ENCODE data around the gene ATP2C2. TPM values are rescaled to one million over a fixed set of nuclear protein-coding genes. Genes with fewer than 3 reads are reported as not detected.
A peak's percentile ranks its signal among the peaks of the same experiment; 100 is the strongest.

ATP2C2 gene
- total RNA-seq, 1 donor from 2014 or later: 32.1 TPM

GRCh38 chr16:84351630-84352029 lies 16.7 kb upstream of the ATP2C2 start:
- Histone ChIP-seq H3K4me3 (ENCODE audit: low read depth, low read length) (no peak overlapping the region), H3K36me3 (ENCODE audit: control insufficient read depth, insufficient read depth, low read length) (no peaks in the 10 kb centered on the region), H3K27me3 (ENCODE audit: control insufficient read depth, insufficient read depth, low read length) (no peaks in the 10 kb centered on the region)
- DNase-seq (ENCODE audit: low read depth) (no peak), FAIRE-seq (no peak)
- TF ChIP-seq, protein P1, sequence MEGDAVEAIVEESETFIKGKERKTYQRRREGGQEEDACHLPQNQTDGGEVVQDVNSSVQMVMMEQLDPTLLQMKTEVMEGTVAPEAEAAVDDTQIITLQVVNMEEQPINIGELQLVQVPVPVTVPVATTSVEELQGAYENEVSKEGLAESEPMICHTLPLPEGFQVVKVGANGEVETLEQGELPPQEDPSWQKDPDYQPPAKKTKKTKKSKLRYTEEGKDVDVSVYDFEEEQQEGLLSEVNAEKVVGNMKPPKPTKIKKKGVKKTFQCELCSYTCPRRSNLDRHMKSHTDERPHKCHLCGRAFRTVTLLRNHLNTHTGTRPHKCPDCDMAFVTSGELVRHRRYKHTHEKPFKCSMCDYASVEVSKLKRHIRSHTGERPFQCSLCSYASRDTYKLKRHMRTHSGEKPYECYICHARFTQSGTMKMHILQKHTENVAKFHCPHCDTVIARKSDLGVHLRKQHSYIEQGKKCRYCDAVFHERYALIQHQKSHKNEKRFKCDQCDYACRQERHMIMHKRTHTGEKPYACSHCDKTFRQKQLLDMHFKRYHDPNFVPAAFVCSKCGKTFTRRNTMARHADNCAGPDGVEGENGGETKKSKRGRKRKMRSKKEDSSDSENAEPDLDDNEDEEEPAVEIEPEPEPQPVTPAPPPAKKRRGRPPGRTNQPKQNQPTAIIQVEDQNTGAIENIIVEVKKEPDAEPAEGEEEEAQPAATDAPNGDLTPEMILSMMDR (IDR thresholded peaks at IDR 0.05; ENCODE audit: insufficient read depth, low read length, severe bottlenecking): no peak

DNA sequence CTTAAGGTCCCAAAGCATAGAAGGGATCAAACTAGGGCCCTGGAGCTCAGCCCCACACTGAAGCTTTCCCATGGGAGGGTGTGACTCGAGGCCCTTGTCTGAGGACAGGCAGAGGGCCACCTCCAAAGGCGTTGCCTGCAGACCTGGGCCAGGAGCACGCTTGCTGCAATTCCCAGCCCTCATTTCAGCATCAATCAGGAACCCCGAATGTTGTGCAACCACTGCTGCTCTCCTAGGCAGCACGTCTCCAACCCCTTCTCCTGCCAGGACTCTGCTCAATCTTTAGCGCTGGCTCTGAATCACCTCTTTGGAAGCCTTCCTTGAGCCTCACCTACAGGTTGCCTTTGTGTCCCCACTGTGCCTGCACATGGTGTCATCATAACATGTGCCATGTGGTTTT lies 14.0 kb upstream of the ATP2C2 start:
- Histone ChIP-seq H3K27me3 (ENCODE audit: control insufficient read depth, insufficient read depth, low read length) (no peaks in the 10 kb centered on the region), H3K4me3 (ENCODE audit: low read depth, low read length) (no peak overlapping the region), H3K36me3 (ENCODE audit: control insufficient read depth, insufficient read depth, low read length) (no peaks in the 10 kb centered on the region)
- TF ChIP-seq, protein P1 (IDR thresholded peaks at IDR 0.05; ENCODE audit: insufficient read depth, low read length, severe bottlenecking): no peak
- FAIRE-seq (peak; percentile 94), DNase-seq (ENCODE audit: low read depth) (peak; percentile 70)

GRCh38 chr16:84355149-84355548 lies 13.2 kb upstream of the ATP2C2 start:
- FAIRE-seq: no peak
- Histone ChIP-seq H3K36me3 (ENCODE audit: control insufficient read depth, insufficient read depth, low read length) (no peaks in the 10 kb centered on the region), H3K27me3 (ENCODE audit: control insufficient read depth, insufficient read depth, low read length) (no peaks in the 10 kb centered on the region), H3K4me3 (ENCODE audit: low read depth, low read length) (no peak overlapping the region)
- DNase-seq (ENCODE audit: low read depth): no peak
- TF ChIP-seq, protein P1 (IDR thresholded peaks at IDR 0.05; ENCODE audit: insufficient read depth, low read length, severe bottlenecking): no peak

DNA sequence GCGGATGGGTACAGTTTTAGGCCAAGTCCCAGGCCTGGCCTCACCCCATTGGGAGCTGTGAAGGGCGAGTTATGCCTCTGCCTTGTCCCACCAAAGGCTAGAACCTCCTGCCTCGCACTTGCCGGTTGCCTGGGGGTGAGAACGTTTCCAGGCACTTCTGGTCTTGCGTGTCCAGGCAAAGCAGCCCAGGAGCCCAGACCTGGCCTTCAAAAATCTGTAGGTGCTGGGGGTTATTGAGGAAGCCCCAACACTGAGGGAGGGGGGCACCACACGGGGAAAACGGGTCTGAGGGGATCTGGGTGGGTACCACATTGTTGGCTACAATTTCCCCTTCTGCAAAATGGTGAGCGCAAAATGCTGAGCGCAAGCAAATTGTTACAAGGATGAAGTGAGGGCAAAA lies 12.2 kb upstream of the ATP2C2 start:
- DNase-seq (ENCODE audit: low read depth) (no peak), FAIRE-seq (no peak)
- no peaks in the 10 kb centered on the region for H3K27me3 ChIP-seq (ENCODE audit: control insufficient read depth, insufficient read depth, low read length)
- TF ChIP-seq, protein P1 (IDR thresholded peaks at IDR 0.05; ENCODE audit: insufficient read depth, low read length, severe bottlenecking): no peak
- H3K36me3 ChIP-seq (ENCODE audit: control insufficient read depth, insufficient read depth, low read length): no peaks in the 10 kb centered on the region
- H3K4me3 ChIP-seq (ENCODE audit: low read depth, low read length): no peak overlapping the region

DNA sequence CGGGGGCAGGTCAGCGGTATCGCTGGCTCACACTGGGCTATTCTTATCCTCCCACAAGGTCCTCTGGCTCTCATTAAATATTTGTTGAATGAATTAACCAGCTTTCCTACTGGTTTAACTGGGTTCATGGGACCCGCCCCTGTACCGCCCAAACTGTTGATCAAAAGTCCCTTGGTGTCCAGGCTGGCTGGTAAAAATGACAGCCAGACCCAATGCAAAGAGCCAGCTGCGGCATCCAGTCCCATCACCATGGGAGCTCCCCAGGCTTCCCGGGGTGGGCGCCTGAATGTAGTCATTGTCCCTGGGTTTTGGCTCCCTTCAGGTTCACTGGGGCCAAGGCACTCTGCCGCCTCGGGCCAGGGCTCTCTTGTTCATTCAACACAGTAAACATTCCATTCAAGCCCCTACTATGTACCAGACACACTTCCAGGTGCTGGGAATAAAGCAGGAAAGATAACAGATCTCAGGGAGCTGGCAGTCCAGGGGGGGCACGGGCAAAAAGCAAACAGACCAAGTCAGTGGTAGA lies 11.7 kb upstream of the ATP2C2 start:
- FAIRE-seq: no peak
- TF ChIP-seq, protein P1 (IDR thresholded peaks at IDR 0.05; ENCODE audit: insufficient read depth, low read length, severe bottlenecking): no peak
- DNase-seq (ENCODE audit: low read depth): peak; percentile 67
- H3K4me3 ChIP-seq (ENCODE audit: low read depth, low read length): peak overlapping the region; percentile 11
- no peaks in the 10 kb centered on the region for H3K36me3 ChIP-seq (ENCODE audit: control insufficient read depth, insufficient read depth, low read length)
- no peaks in the 10 kb centered on the region for H3K27me3 ChIP-seq (ENCODE audit: control insufficient read depth, insufficient read depth, low read length)

DNA sequence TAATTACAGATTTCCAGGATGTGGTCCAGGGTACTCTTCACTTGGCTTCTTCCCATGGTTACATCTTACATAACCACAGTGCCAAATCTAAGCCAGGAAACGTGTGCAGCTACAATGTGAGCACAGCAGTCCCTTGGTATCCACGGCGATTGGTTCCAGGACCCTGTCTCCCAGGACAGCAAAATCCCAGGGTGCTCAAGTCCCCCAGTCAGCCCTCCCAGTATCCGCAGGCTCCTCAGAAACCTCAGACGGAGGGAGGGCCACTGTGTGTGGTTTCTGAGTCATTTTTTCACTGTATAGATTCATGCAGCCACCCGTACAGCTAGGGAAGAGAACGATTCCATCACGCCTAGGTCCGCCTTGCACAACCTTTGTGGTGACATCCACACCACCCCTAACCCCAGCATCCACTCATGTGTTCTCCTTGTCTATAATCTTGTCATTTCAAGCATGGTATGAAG lies 11.1 kb upstream of the ATP2C2 start:
- FAIRE-seq (peak; percentile 99), DNase-seq (ENCODE audit: low read depth) (peak; percentile 91)
- no peaks in the 10 kb centered on the region for H3K36me3 ChIP-seq (ENCODE audit: control insufficient read depth, insufficient read depth, low read length)
- no peaks in the 10 kb centered on the region for H3K27me3 ChIP-seq (ENCODE audit: control insufficient read depth, insufficient read depth, low read length)
- TF ChIP-seq, protein P1 (IDR thresholded peaks at IDR 0.05; ENCODE audit: insufficient read depth, low read length, severe bottlenecking): no peak
- H3K4me3 ChIP-seq (ENCODE audit: low read depth, low read length): peak overlapping the region; percentile 11
